ENCODE data around the gene STK32B.

Gene STK32B

DNA sequence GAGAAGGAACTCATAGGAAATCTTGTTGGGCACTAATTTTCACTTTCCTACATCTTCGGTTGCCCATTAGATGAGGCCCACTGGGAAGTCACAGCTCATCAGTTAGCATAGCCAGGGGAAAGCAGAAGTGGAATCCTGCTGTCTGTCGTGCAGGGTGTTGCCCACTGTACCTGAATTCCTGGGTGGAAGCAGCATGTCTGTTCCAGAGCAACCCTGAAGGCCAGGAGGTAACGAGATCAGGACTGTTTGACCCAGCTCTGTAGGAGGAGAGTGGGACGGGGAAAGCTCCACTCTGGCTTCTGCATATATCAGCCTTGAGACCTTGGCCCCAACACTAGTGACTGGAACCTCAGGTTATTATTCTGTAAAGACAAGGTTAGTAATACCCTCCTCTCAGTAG lies 361.0 kb downstream of the STK32B start:
- TF ChIP-seq, protein P1, sequence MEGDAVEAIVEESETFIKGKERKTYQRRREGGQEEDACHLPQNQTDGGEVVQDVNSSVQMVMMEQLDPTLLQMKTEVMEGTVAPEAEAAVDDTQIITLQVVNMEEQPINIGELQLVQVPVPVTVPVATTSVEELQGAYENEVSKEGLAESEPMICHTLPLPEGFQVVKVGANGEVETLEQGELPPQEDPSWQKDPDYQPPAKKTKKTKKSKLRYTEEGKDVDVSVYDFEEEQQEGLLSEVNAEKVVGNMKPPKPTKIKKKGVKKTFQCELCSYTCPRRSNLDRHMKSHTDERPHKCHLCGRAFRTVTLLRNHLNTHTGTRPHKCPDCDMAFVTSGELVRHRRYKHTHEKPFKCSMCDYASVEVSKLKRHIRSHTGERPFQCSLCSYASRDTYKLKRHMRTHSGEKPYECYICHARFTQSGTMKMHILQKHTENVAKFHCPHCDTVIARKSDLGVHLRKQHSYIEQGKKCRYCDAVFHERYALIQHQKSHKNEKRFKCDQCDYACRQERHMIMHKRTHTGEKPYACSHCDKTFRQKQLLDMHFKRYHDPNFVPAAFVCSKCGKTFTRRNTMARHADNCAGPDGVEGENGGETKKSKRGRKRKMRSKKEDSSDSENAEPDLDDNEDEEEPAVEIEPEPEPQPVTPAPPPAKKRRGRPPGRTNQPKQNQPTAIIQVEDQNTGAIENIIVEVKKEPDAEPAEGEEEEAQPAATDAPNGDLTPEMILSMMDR (conservative IDR thresholded peaks at IDR 0.05) = no peak
- no peak overlapping the region for H3K27ac ChIP-seq

GRCh38 chr4:5412751-5413150 lies 361.5 kb downstream of the STK32B start:
- no peak overlapping the region for H3K27ac ChIP-seq
- TF ChIP-seq, protein P1 (conservative IDR thresholded peaks at IDR 0.05) = no peak

- no peak overlapping the region for H3K27ac ChIP-seq
- TF ChIP-seq, protein P1 (conservative IDR thresholded peaks at IDR 0.05) = no peak
Observed at GRCh38 chr4:5416637-5417036, 365.4 kb downstream of the STK32B start.

DNA sequence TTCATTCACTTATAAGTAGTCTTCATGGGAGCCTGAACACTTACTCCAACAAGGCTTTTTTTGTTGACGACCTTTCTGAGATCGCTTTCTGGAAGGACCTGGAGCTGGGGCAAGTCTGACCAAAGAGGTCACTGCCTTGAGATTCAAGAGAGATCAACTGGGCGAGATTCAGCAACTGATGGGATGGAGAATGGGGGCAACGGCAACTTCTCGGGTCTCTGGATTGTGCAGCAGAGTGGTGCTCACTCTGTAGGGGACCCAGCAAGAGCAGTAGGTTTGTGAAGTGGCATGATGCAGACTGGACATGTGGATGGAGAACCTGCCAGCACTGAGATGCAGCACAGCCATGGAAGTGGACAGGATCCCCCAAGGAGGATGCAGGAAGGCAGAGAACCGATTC lies 369.0 kb downstream of the STK32B start:
- TF ChIP-seq, protein P1 (conservative IDR thresholded peaks at IDR 0.05) = no peak
- no peak overlapping the region for H3K27ac ChIP-seq

DNA sequence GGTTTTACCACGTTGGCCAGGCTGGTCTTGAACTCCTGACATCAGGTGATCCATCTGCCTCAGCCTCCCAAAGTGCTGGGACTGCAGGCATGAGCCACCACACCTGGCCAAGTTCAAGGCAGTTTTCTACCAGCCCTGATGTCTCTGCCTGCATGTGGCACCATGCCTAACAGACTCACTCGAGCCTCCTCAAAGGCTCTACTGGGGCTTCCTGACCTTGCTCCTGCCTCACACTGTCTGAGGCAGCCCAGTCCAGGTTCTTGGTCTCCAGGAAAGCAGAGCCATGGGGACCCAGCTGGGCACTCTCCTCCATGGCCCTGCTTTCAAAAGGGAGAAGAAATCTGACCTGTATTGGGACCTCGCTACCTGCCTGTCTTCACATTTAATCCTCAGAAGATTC lies 370.1 kb downstream of the STK32B start:
- TF ChIP-seq, protein P1 (conservative IDR thresholded peaks at IDR 0.05) = no peak
- H3K27ac ChIP-seq = no peak overlapping the region

GRCh38 chr4:5422195-5422594 lies 370.9 kb downstream of the STK32B start:
- TF ChIP-seq, protein P1 (conservative IDR thresholded peaks at IDR 0.05) = no peak
- H3K27ac ChIP-seq = no peak overlapping the region

GRCh38 chr4:5423670-5424069 lies 372.4 kb downstream of the STK32B start:
- TF ChIP-seq, protein P1 (conservative IDR thresholded peaks at IDR 0.05) = no peak
- no peak overlapping the region for H3K27ac ChIP-seq

DNA sequence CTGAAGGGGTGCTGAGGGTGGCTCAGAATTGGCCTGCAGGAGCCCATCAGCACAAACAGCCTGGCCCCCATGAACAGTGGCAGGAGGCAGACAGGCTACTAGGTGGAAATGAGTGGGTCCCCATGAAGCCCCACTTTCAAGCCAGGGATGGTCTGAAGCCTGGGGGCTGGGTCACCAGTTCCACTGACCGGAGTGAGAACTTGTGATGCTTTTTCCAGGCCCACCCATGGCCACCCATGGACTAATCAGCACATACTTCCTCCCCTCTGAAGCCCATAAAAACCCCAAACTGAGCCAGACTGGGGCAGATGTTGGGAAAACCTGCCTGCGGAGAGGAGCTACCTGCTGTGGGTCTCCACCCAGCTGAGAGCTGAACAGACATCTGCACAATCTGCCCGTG lies 372.9 kb downstream of the STK32B start:
- H3K27ac ChIP-seq = no peak overlapping the region
- TF ChIP-seq, protein P1 (conservative IDR thresholded peaks at IDR 0.05) = no peak
